Thyroid gland (tissue), 4 donors: Measurements from ENCODE around the gene ADGRG1.

Source experiments
- CTCF ChIP-seq, 6 experiments: fragments of 200-600 bp in 3 of 6; fragments of 450-650 bp in 3 of 6; sonication (generic) in 3 of 6; IDR thresholded peaks; one replicate each; pipeline ENCODE4 v1.5.1; 2016 to 2019; ENCODE audit warnings: antibody characterized with exemption in 6 of 6, mild to moderate bottlenecking in 2 of 6, inconsistent platforms in 1 of 6, moderate library complexity in 1 of 6
- POLR2A ChIP-seq, 2 donors: fragments of 450-650 bp; IDR thresholded peaks; one replicate each; pipeline ENCODE4 v1.6.1; 2017; ENCODE audit warnings: antibody characterized with exemption in 2 of 2, mild to moderate bottlenecking in 2 of 2, moderate library complexity in 1 of 2

- no peak for TF ChIP-seq CTCF (IDR thresholded peaks at IDR 0.05)
- TF ChIP-seq POLR2A (IDR thresholded peaks at IDR 0.05), result no peak
Observed at GRCh38 chr16:57666353-57667047, 38.1 kb downstream of the ADGRG1 start.
